GM12878 (cell line): Measurements from ENCODE around the gene CISTR. TPM values are rescaled to one million over a fixed set of nuclear protein-coding genes. Genes with fewer than 3 reads are reported as not detected.

Experiments used
- ATAC-seq: fragments of 200-7000 bp; cut with Tn5 transposase; 3 replicates; pipeline ENCODE4 v1.9.1; 2020; ENCODE audit warnings: mild to moderate bottlenecking, moderate library complexity
- BruUV-seq: library from RNA; stranded (reverse); fragments of 400-500 nt; replicated peaks from 2 replicates; lab custom pipeline; 2021; lab: Mats Ljungman, UMichigan
- CTCF ChIA-PET: fragments of 300-600 bp; sonication (Branson Sonifier 250); formaldehyde crosslinking; extraction: SDS; loops from one replicate; lab custom pipeline; 2021; ENCODE audit warnings: inconsistent platforms; lab: Yijun Ruan, JAX
- POLR2A ChIA-PET: fragments of 350-600 bp; formaldehyde crosslinking; extraction: SDS; loops from one replicate; lab custom pipeline; 2021; ENCODE audit warnings: inconsistent platforms; lab: Charles Lee
- RAD21 ChIA-PET: fragments of 300-600 bp; sonication (Branson Sonifier 250); formaldehyde crosslinking; loops from one replicate; lab custom pipeline; 2023; ENCODE audit warnings: antibody characterized with exemption; ENCODE audit not compliant: unreplicated experiment; lab: Charles Lee
- SMC1A ChIA-PET: fragments of 300-600 bp; sonication (Branson Sonifier 250); formaldehyde crosslinking; loops from one replicate; lab custom pipeline; 2023; ENCODE audit not compliant: unreplicated experiment, uncharacterized antibody; lab: Charles Lee
- DNase-seq: peaks from one replicate; pipeline ENCODE4 v3.0.0-alpha.2; 2011; ENCODE audit warnings: low read depth, low spot score
- FAIRE-seq: peaks from 3 replicates; lab custom pipeline; 2011; peaks lifted over from hg19 to GRCh38; lab: Jason Lieb, UNC
- H2AFZ ChIP-seq: 2 replicates; pipeline ENCODE4 v1.6.0; 2011; ENCODE audit warnings: low read depth, low read length, control low read depth; ENCODE audit not compliant: control insufficient read depth
- H3K27ac ChIP-seq: 2 replicates; pipeline ENCODE4 v1.5.1; 2011; ENCODE audit warnings: control low read depth; ENCODE audit not compliant: control insufficient read depth, insufficient read depth
- H3K27me3 ChIP-seq, 2 experiments: replicated peaks in 1 of 2; 2 replicates each; pipeline versions ENCODE4 v1.6.0 to v1.6.1; 2011; ENCODE audit warnings: low read length in 1 of 2; ENCODE audit not compliant: control insufficient read depth in 2 of 2, insufficient read depth in 2 of 2
- H3K36me3 ChIP-seq, 2 experiments: 2 replicates each; pipeline ENCODE4 v1.5.1; 2011; ENCODE audit warnings: low read length in 1 of 2; ENCODE audit not compliant: control insufficient read depth in 2 of 2, insufficient read depth in 2 of 2
- H3K4me1 ChIP-seq: 2 replicates; pipeline ENCODE4 v1.6.1; 2011; ENCODE audit warnings: mild to moderate bottlenecking, low read length, moderate library complexity, mixed read lengths; ENCODE audit not compliant: control insufficient read depth, insufficient read depth
- H3K4me2 ChIP-seq: 2 replicates; pipeline ENCODE4 v1.6.0; 2011; ENCODE audit warnings: control low read depth; ENCODE audit not compliant: control insufficient read depth, insufficient read depth
- H3K4me3 ChIP-seq: fragments of 200-600 bp; sonication (generic); 2 replicates; pipeline ENCODE4 v1.5.1; 2016
- H3K79me2 ChIP-seq: 2 replicates; pipeline ENCODE4 v1.6.0; 2011; ENCODE audit warnings: low read length; ENCODE audit not compliant: control insufficient read depth, insufficient read depth
- H3K9ac ChIP-seq: 2 replicates; pipeline ENCODE4 v1.8.0; 2011; ENCODE audit warnings: low read length, control low read depth, mixed read lengths; ENCODE audit not compliant: control insufficient read depth, insufficient read depth
- H3K9me3 ChIP-seq: replicated peaks from 3 replicates; pipeline ENCODE4 v1.5.1; 2011; ENCODE audit warnings: mild to moderate bottlenecking, low read length; ENCODE audit not compliant: control insufficient read depth, insufficient read depth
- H4K20me1 ChIP-seq: 2 replicates; pipeline ENCODE4 v1.6.0; 2011; ENCODE audit not compliant: control insufficient read depth, insufficient read depth
- ATF3 ChIP-seq: IDR thresholded peaks from 2 replicates; pipeline ENCODE4 v1.6.1; 2011; ENCODE audit warnings: low read depth, mild to moderate bottlenecking, low read length, moderate library complexity, borderline replicate concordance; ENCODE audit errors: extremely low read depth
- BACH1 ChIP-seq: fragments of 450-650 bp; IDR thresholded peaks from 2 replicates; pipeline ENCODE4 v1.6.1; 2017; ENCODE audit warnings: mild to moderate bottlenecking, borderline replicate concordance
- CBX3 ChIP-seq: fragments of 200-600 bp; sonication (generic); IDR thresholded peaks from 2 replicates; pipeline ENCODE4 v1.6.1; 2016; ENCODE audit warnings: low read depth, borderline replicate concordance
- CBX5 ChIP-seq: sonication (generic); IDR thresholded peaks from 2 replicates; pipeline ENCODE4 v1.6.1; 2016; ENCODE audit warnings: low read depth, moderate library complexity, mild to moderate bottlenecking, inconsistent platforms
- HDAC6 ChIP-seq: fragments of 200-600 bp; sonication (generic); IDR thresholded peaks from one replicate; pipeline ENCODE4 v1.8.0; 2017; ENCODE audit warnings: antibody characterized with exemption; ENCODE audit not compliant: unreplicated experiment
- NBN ChIP-seq: fragments of 450-650 bp; IDR thresholded peaks from 2 replicates; pipeline ENCODE4 v1.6.1; 2016
- NRF1 ChIP-seq: conservative IDR thresholded peaks from 2 replicates; pipeline ENCODE4 v1.6.1; 2011; ENCODE audit warnings: mild to moderate bottlenecking, low read depth, low read length, improper control_type of control experiment
- POLR2AphosphoS2 ChIP-seq: IDR thresholded peaks from 2 replicates; pipeline ENCODE4 v1.6.1; 2011; ENCODE audit warnings: low read depth, mild to moderate bottlenecking, low read length, improper control_type of control experiment, moderate library complexity
- RBBP5 ChIP-seq: fragments of 200-600 bp; sonication (generic); conservative IDR thresholded peaks from 2 replicates; pipeline ENCODE4 v1.6.1; 2016
- RFX5 ChIP-seq: IDR thresholded peaks from 2 replicates; pipeline ENCODE4 v1.6.1; 2011; ENCODE audit warnings: low read depth, low read length, improper control_type of control experiment
- ZBTB11 ChIP-seq: fragments of 450-650 bp; formaldehyde crosslinking; IDR thresholded peaks from 2 replicates; pipeline ENCODE4 v1.5.0; 2022; ENCODE audit warnings: mild to moderate bottlenecking, missing genetic modification characterization
- ZNF622 ChIP-seq: fragments of 450-650 bp; IDR thresholded peaks from 2 replicates; pipeline ENCODE4 v1.6.1; 2017; ENCODE audit warnings: mild to moderate bottlenecking, inconsistent platforms
- ZZZ3 ChIP-seq: IDR thresholded peaks from 2 replicates; pipeline ENCODE4 v1.6.1; 2011; ENCODE audit warnings: low read depth; ENCODE audit not compliant: control insufficient read depth, insufficient read length
- WGBS: methylation state at CpG from one replicate; pipeline ENCODE4 v1.1.6; 2016; ENCODE audit warnings: low lambda C conversion rate; ENCODE audit not compliant: insufficient replicate concordance, insufficient coverage; ENCODE audit errors: missing lambda C conversion rate; 5-methylcytosine and 5-hydroxymethylcytosine counted together
- in situ Hi-C: fragments of 300-500 bp; cut with MboI; formaldehyde crosslinking; loops from 9 replicates; pipeline ENCODE4 v1.14.3; 2018; ENCODE audit warnings: mixed read lengths
- intact Hi-C: fragments of 100-400 bp; cut with micrococcal nuclease; formaldehyde crosslinking; loops from one replicate; pipeline ENCODE4 v1.14.2; 2022; ENCODE audit not compliant: unreplicated experiment
- polyA plus RNA-seq, 11 experiments: library from polyadenylated mRNA; depleted of rRNA in 4 of 11; unstranded in 6 of 11; stranded (reverse) in 5 of 11; fragments of >200 nt; fragmentation: Nextera tagmentation in 4 of 11; fragmentation: Illumina TruSeq in 1 of 11; extraction: Ambion mirVana in 4 of 11; extraction: Trizol in 1 of 11; gene quantifications; 1 replicate in 1 of 11; 2 replicates in 10 of 11; pipeline versions ENCODE4 v1.2.1 to v1.2.3, GENCODE V29; 2011 to 2016; ENCODE audit warnings: inconsistent platforms in 2 of 11, missing spikeins in 2 of 11, low read depth in 1 of 11
- total RNA-seq, 4 experiments: library from RNA; depleted of rRNA in 3 of 4; stranded (reverse); fragments of >200 nt in 3 of 4; fragmentation: Illumina TruSeq in 1 of 4; extraction: Trizol in 1 of 4; gene quantifications; 2 replicates each; pipeline versions ENCODE4 v1.2.1 to v1.2.3, GENCODE V29; 2013 to 2021
- TF ChIP-seq, protein P1 (sequence below): fragments of 450-650 bp; IDR thresholded peaks from 2 replicates; pipeline ENCODE4 v1.6.1; 2017; ENCODE audit warnings: mild to moderate bottlenecking
- TF ChIP-seq, protein P2 (sequence below): fragments of 450-650 bp; IDR thresholded peaks from 2 replicates; pipeline ENCODE4 v1.6.1; 2017; ENCODE audit warnings: low read depth, mild to moderate bottlenecking, moderate library complexity
- TF ChIP-seq, protein P3 (sequence below): fragments of 450-650 bp; IDR thresholded peaks from 2 replicates; pipeline ENCODE4 v1.6.1; 2016; ENCODE audit warnings: mild to moderate bottlenecking

CISTR gene
- total and polyA plus RNA-seq, 10 of the 15 experiments (the other 5 are each of a cell fraction or from before 2014, with no cell fraction given): 0.26 TPM; not detected in 9

GRCh38 chr12:53700567-53700966 lies 51.2 kb downstream of the CISTR start:
- in situ Hi-C loops (loop anchor here (5.0 kb wide), 1 partner anchor 42 kb away; no protein-coding TSS in a partner anchor), intact Hi-C loops (loop anchor here (10.0 kb wide), 2 partner anchors 284 to 514 kb away; partner anchors contain the start of gene HOXC10)
- peaks cover 10 to 33% of the 10 kb centered on the region in 2 experiments for H3K27me3 ChIP-seq
- TF ChIP-seq CBX3 (no peak), NRF1 (no peak), NBN (no peak), BACH1 (no peak), HDAC6 (no peak), ZNF622 (no peak), ATF3 (no peak), RFX5 (no peak), ZBTB11 (CRISPR knock-in tag) (no peak), POLR2AphosphoS2 (no peak), CBX5 (no peak), RBBP5 (no peak), ZZZ3 (no peak)
- TF ChIP-seq, protein P1, sequence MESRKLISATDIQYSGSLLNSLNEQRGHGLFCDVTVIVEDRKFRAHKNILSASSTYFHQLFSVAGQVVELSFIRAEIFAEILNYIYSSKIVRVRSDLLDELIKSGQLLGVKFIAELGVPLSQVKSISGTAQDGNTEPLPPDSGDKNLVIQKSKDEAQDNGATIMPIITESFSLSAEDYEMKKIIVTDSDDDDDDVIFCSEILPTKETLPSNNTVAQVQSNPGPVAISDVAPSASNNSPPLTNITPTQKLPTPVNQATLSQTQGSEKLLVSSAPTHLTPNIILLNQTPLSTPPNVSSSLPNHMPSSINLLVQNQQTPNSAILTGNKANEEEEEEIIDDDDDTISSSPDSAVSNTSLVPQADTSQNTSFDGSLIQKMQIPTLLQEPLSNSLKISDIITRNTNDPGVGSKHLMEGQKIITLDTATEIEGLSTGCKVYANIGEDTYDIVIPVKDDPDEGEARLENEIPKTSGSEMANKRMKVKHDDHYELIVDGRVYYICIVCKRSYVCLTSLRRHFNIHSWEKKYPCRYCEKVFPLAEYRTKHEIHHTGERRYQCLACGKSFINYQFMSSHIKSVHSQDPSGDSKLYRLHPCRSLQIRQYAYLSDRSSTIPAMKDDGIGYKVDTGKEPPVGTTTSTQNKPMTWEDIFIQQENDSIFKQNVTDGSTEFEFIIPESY: no peak
- TF ChIP-seq, protein P2, sequence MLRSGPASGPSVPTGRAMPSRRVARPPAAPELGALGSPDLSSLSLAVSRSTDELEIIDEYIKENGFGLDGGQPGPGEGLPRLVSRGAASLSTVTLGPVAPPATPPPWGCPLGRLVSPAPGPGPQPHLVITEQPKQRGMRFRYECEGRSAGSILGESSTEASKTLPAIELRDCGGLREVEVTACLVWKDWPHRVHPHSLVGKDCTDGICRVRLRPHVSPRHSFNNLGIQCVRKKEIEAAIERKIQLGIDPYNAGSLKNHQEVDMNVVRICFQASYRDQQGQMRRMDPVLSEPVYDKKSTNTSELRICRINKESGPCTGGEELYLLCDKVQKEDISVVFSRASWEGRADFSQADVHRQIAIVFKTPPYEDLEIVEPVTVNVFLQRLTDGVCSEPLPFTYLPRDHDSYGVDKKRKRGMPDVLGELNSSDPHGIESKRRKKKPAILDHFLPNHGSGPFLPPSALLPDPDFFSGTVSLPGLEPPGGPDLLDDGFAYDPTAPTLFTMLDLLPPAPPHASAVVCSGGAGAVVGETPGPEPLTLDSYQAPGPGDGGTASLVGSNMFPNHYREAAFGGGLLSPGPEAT: no peak
- TF ChIP-seq, protein P3, sequence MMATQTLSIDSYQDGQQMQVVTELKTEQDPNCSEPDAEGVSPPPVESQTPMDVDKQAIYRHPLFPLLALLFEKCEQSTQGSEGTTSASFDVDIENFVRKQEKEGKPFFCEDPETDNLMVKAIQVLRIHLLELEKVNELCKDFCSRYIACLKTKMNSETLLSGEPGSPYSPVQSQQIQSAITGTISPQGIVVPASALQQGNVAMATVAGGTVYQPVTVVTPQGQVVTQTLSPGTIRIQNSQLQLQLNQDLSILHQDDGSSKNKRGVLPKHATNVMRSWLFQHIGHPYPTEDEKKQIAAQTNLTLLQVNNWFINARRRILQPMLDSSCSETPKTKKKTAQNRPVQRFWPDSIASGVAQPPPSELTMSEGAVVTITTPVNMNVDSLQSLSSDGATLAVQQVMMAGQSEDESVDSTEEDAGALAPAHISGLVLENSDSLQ: no peak

More at GRCh38 chr12:53700567-53700966, 51.2 kb downstream of the CISTR start:
- no peak for DNase-seq
- Histone ChIP-seq H3K4me3 (no peak overlapping the region), H3K9me3 (no peaks in the 10 kb centered on the region), H3K4me1 (peaks cover 5% of the 10 kb centered on the region; the same call in 1 of the 2 replicates), H4K20me1 (no peaks in the 10 kb centered on the region), H3K36me3 (no peaks in the 10 kb centered on the region), H3K4me2 (no peak overlapping the region), H3K27ac (no peak overlapping the region), H3K9ac (no peak overlapping the region), H3K79me2 (no peaks in the 10 kb centered on the region), H2AFZ (no peak overlapping the region)
- 11% methylated on average over 6 of the region's 6 CpGs for WGBS
- ChIA-PET CTCF (interaction anchor here (1.0 to 7.9 kb wide), 10 partner anchors 13 to 288 kb away, joined by 3 to 459 read pairs (median 4); partner anchors contain the start of gene CISTR), POLR2A (interaction anchor here (1.0 to 1.3 kb wide), 2 partner anchors 43 to 53 kb away, joined by 3 to 4 read pairs; no protein-coding TSS in a partner anchor), RAD21 (interaction anchor here (0.7 to 2.7 kb wide), 5 partner anchors 44 to 161 kb away, joined by 3 to 70 read pairs (median 8); partner anchors contain the start of gene CISTR), SMC1A (interaction anchor here (1.1 to 5.9 kb wide), 8 partner anchors 9 to 157 kb away, joined by 3 to 96 read pairs (median 5); partner anchors contain the start of gene CISTR)
- no TSS peak for BruUV-seq
- no peak for ATAC-seq
- FAIRE-seq: no peak
